GM12878 (cell line): ENCODE measurements around the gene TNFRSF8. TPM values are rescaled to one million over a fixed set of nuclear protein-coding genes. Genes with fewer than 3 reads are reported as not detected.

Experiments used
- ATAC-seq: fragments of 200-7000 bp; cut with Tn5 transposase; 3 replicates; pipeline ENCODE4 v1.9.1; 2020; ENCODE audit warnings: mild to moderate bottlenecking, moderate library complexity
- BruUV-seq: library from RNA; stranded (reverse); fragments of 400-500 nt; replicated peaks from 2 replicates; lab custom pipeline; 2021; lab: Mats Ljungman, UMichigan
- CTCF ChIA-PET: fragments of 300-600 bp; sonication (Branson Sonifier 250); formaldehyde crosslinking; extraction: SDS; loops from one replicate; lab custom pipeline; 2021; ENCODE audit warnings: inconsistent platforms; lab: Yijun Ruan, JAX
- POLR2A ChIA-PET: fragments of 350-600 bp; formaldehyde crosslinking; extraction: SDS; loops from one replicate; lab custom pipeline; 2021; ENCODE audit warnings: inconsistent platforms; lab: Charles Lee
- RAD21 ChIA-PET: fragments of 300-600 bp; sonication (Branson Sonifier 250); formaldehyde crosslinking; loops from one replicate; lab custom pipeline; 2023; ENCODE audit warnings: antibody characterized with exemption; ENCODE audit not compliant: unreplicated experiment; lab: Charles Lee
- SMC1A ChIA-PET: fragments of 300-600 bp; sonication (Branson Sonifier 250); formaldehyde crosslinking; loops from one replicate; lab custom pipeline; 2023; ENCODE audit not compliant: unreplicated experiment, uncharacterized antibody; lab: Charles Lee
- DNase-seq: peaks from one replicate; pipeline ENCODE4 v3.0.0-alpha.2; 2011; ENCODE audit warnings: low read depth, low spot score
- FAIRE-seq: peaks from 3 replicates; lab custom pipeline; 2011; peaks lifted over from hg19 to GRCh38; lab: Jason Lieb, UNC
- H2AFZ ChIP-seq: 2 replicates; pipeline ENCODE4 v1.6.0; 2011; ENCODE audit warnings: low read depth, low read length, control low read depth; ENCODE audit not compliant: control insufficient read depth
- H3K27ac ChIP-seq: 2 replicates; pipeline ENCODE4 v1.5.1; 2011; ENCODE audit warnings: control low read depth; ENCODE audit not compliant: control insufficient read depth, insufficient read depth
- H3K27me3 ChIP-seq, 2 experiments: replicated peaks in 1 of 2; 2 replicates each; pipeline versions ENCODE4 v1.6.0 to v1.6.1; 2011; ENCODE audit warnings: low read length in 1 of 2; ENCODE audit not compliant: control insufficient read depth in 2 of 2, insufficient read depth in 2 of 2
- H3K36me3 ChIP-seq, 2 experiments: 2 replicates each; pipeline ENCODE4 v1.5.1; 2011; ENCODE audit warnings: low read length in 1 of 2; ENCODE audit not compliant: control insufficient read depth in 2 of 2, insufficient read depth in 2 of 2
- H3K4me1 ChIP-seq: 2 replicates; pipeline ENCODE4 v1.6.1; 2011; ENCODE audit warnings: mild to moderate bottlenecking, low read length, moderate library complexity, mixed read lengths; ENCODE audit not compliant: control insufficient read depth, insufficient read depth
- H3K4me2 ChIP-seq: 2 replicates; pipeline ENCODE4 v1.6.0; 2011; ENCODE audit warnings: control low read depth; ENCODE audit not compliant: control insufficient read depth, insufficient read depth
- H3K4me3 ChIP-seq: fragments of 200-600 bp; sonication (generic); 2 replicates; pipeline ENCODE4 v1.5.1; 2016
- H3K79me2 ChIP-seq: 2 replicates; pipeline ENCODE4 v1.6.0; 2011; ENCODE audit warnings: low read length; ENCODE audit not compliant: control insufficient read depth, insufficient read depth
- H3K9ac ChIP-seq: 2 replicates; pipeline ENCODE4 v1.8.0; 2011; ENCODE audit warnings: low read length, control low read depth, mixed read lengths; ENCODE audit not compliant: control insufficient read depth, insufficient read depth
- H3K9me3 ChIP-seq: replicated peaks from 3 replicates; pipeline ENCODE4 v1.5.1; 2011; ENCODE audit warnings: mild to moderate bottlenecking, low read length; ENCODE audit not compliant: control insufficient read depth, insufficient read depth
- H4K20me1 ChIP-seq: 2 replicates; pipeline ENCODE4 v1.6.0; 2011; ENCODE audit not compliant: control insufficient read depth, insufficient read depth
- BRCA1 ChIP-seq: IDR thresholded peaks from 2 replicates; pipeline ENCODE4 v1.6.1; 2011; ENCODE audit warnings: low read depth, low read length, improper control_type of control experiment
- CHD4 ChIP-seq: fragments of 200-600 bp; sonication (generic); IDR thresholded peaks from 2 replicates; pipeline ENCODE4 v1.6.1; 2016; ENCODE audit warnings: mild to moderate bottlenecking
- KAT2A ChIP-seq: conservative IDR thresholded peaks from 2 replicates; pipeline ENCODE4 v1.6.1; 2011; ENCODE audit warnings: low read depth, low read length; ENCODE audit not compliant: control insufficient read depth
- KDM1A ChIP-seq: fragments of 200-600 bp; sonication (generic); IDR thresholded peaks from 2 replicates; pipeline ENCODE4 v1.6.1; 2016; ENCODE audit warnings: borderline replicate concordance
- MEF2A ChIP-seq: IDR thresholded peaks from 2 replicates; pipeline ENCODE4 v1.6.1; 2011; ENCODE audit warnings: low read depth, mild to moderate bottlenecking, low read length, moderate library complexity; ENCODE audit not compliant: insufficient read depth
- PAX5 ChIP-seq: IDR thresholded peaks from 2 replicates; pipeline ENCODE4 v1.6.1; 2011; ENCODE audit warnings: low read depth, low read length, borderline replicate concordance
- POLR2AphosphoS2 ChIP-seq: IDR thresholded peaks from 2 replicates; pipeline ENCODE4 v1.6.1; 2011; ENCODE audit warnings: low read depth, mild to moderate bottlenecking, low read length, improper control_type of control experiment, moderate library complexity
- TARDBP ChIP-seq: IDR thresholded peaks from 2 replicates; pipeline ENCODE4 v1.6.1; 2016; ENCODE audit warnings: borderline replicate concordance
- ZNF207 ChIP-seq: fragments of 450-650 bp; IDR thresholded peaks from 2 replicates; pipeline ENCODE4 v1.6.1; 2014; ENCODE audit warnings: antibody characterized with exemption, mild to moderate bottlenecking, borderline replicate concordance
- WGBS: methylation state at CpG from one replicate; pipeline ENCODE4 v1.1.6; 2016; ENCODE audit warnings: low lambda C conversion rate; ENCODE audit not compliant: insufficient replicate concordance, insufficient coverage; ENCODE audit errors: missing lambda C conversion rate; 5-methylcytosine and 5-hydroxymethylcytosine counted together
- in situ Hi-C: fragments of 300-500 bp; cut with MboI; formaldehyde crosslinking; loops from 9 replicates; pipeline ENCODE4 v1.14.3; 2018; ENCODE audit warnings: mixed read lengths
- intact Hi-C: fragments of 100-400 bp; cut with micrococcal nuclease; formaldehyde crosslinking; loops from one replicate; pipeline ENCODE4 v1.14.2; 2022; ENCODE audit not compliant: unreplicated experiment
- polyA plus RNA-seq, 11 experiments: library from polyadenylated mRNA; depleted of rRNA in 4 of 11; unstranded in 6 of 11; stranded (reverse) in 5 of 11; fragments of >200 nt; fragmentation: Nextera tagmentation in 4 of 11; fragmentation: Illumina TruSeq in 1 of 11; extraction: Ambion mirVana in 4 of 11; extraction: Trizol in 1 of 11; gene quantifications; 1 replicate in 1 of 11; 2 replicates in 10 of 11; pipeline versions ENCODE4 v1.2.1 to v1.2.3, GENCODE V29; 2011 to 2016; ENCODE audit warnings: inconsistent platforms in 2 of 11, missing spikeins in 2 of 11, low read depth in 1 of 11
- total RNA-seq, 4 experiments: library from RNA; depleted of rRNA in 3 of 4; stranded (reverse); fragments of >200 nt in 3 of 4; fragmentation: Illumina TruSeq in 1 of 4; extraction: Trizol in 1 of 4; gene quantifications; 2 replicates each; pipeline versions ENCODE4 v1.2.1 to v1.2.3, GENCODE V29; 2013 to 2021
- TF ChIP-seq, protein P1 (sequence below): fragments of 450-650 bp; IDR thresholded peaks from 2 replicates; pipeline ENCODE4 v1.6.1; 2017; ENCODE audit warnings: antibody characterized with exemption, mild to moderate bottlenecking, moderate library complexity
- TF ChIP-seq, protein P2 (sequence below): fragments of 450-650 bp; IDR thresholded peaks from 2 replicates; pipeline ENCODE4 v1.6.1; 2014; ENCODE audit warnings: mild to moderate bottlenecking

TNFRSF8 gene
- total and polyA plus RNA-seq, 10 of the 15 experiments (the other 5 are each of a cell fraction or from before 2014, with no cell fraction given), result 9.8 to 114 (median 58.8) TPM

DNA sequence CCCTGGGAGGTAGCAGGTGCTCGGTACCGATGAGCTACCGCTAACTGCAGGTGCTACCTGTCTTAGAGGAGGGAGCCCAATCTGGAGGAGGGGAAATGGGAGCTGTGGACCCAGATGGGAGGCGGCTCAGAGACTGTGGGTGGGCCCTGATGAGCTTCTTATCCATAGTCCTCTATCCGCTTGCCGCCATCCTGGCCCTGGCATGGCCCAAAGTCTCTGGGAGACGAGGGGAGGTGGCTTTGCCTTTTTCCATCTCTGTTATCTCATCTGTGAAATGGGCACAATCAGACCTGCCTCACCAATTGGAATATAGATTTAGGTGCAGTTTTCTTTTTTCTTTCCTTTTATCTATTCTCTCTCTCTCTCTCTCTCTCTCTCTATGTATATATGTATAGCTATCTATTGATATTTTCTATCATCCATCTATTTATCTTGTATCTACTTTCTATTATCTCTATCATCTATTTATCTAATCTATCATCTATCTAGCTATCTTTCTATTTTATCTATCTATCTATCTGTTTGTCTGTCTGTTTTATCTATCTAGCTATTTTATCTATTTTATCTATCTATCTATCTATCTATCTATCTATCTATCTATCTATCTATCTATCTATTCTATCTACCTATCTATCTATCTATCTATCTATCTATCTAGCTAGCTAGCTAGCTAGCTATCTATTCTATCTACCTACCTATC, 120.1 kb downstream of the TNFRSF8 start:
- Histone ChIP-seq H3K27me3 (no peaks in the 10 kb centered on the region), H3K4me1 (peaks cover 29% of the 10 kb centered on the region), H4K20me1 (peaks cover 11% of the 10 kb centered on the region; the same call in 1 of the 2 replicates), H3K4me2 (no peak overlapping the region), H3K36me3 (peaks cover 10 to 12% of the 10 kb centered on the region in 2 experiments), H2AFZ (no peak overlapping the region), H3K9me3 (no peaks in the 10 kb centered on the region), H3K9ac (no peak overlapping the region), H3K4me3 (no peak overlapping the region), H3K27ac (no peak overlapping the region), H3K79me2 (peaks cover 45% of the 10 kb centered on the region)
- no peak for TF ChIP-seq BRCA1
- no peak for TF ChIP-seq KAT2A
- TF ChIP-seq, protein P1, sequence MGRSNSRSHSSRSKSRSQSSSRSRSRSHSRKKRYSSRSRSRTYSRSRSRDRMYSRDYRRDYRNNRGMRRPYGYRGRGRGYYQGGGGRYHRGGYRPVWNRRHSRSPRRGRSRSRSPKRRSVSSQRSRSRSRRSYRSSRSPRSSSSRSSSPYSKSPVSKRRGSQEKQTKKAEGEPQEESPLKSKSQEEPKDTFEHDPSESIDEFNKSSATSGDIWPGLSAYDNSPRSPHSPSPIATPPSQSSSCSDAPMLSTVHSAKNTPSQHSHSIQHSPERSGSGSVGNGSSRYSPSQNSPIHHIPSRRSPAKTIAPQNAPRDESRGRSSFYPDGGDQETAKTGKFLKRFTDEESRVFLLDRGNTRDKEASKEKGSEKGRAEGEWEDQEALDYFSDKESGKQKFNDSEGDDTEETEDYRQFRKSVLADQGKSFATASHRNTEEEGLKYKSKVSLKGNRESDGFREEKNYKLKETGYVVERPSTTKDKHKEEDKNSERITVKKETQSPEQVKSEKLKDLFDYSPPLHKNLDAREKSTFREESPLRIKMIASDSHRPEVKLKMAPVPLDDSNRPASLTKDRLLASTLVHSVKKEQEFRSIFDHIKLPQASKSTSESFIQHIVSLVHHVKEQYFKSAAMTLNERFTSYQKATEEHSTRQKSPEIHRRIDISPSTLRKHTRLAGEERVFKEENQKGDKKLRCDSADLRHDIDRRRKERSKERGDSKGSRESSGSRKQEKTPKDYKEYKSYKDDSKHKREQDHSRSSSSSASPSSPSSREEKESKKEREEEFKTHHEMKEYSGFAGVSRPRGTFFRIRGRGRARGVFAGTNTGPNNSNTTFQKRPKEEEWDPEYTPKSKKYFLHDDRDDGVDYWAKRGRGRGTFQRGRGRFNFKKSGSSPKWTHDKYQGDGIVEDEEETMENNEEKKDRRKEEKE, result no peak
- TF ChIP-seq TARDBP, result no peak
- no peak for TF ChIP-seq KDM1A
- TF ChIP-seq PAX5, result no peak
- TF ChIP-seq ZNF207, result no peak
- TF ChIP-seq CHD4, result no peak
- TF ChIP-seq, protein P2, sequence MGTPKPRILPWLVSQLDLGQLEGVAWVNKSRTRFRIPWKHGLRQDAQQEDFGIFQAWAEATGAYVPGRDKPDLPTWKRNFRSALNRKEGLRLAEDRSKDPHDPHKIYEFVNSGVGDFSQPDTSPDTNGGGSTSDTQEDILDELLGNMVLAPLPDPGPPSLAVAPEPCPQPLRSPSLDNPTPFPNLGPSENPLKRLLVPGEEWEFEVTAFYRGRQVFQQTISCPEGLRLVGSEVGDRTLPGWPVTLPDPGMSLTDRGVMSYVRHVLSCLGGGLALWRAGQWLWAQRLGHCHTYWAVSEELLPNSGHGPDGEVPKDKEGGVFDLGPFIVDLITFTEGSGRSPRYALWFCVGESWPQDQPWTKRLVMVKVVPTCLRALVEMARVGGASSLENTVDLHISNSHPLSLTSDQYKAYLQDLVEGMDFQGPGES, result no peak
- no peak for TF ChIP-seq MEF2A
- TF ChIP-seq POLR2AphosphoS2, result no peak
- WGBS, result 73% methylated on average over 7 of the region's 7 CpGs
- ChIA-PET RAD21 (interaction anchor here (1.1 to 3.6 kb wide), 9 partner anchors 12 to 59 kb away, joined by 3 to 21 read pairs (median 7); no protein-coding TSS in a partner anchor), SMC1A (interaction anchor here (0.8 to 2.7 kb wide), 15 partner anchors 10 to 436 kb away, joined by 3 to 26 read pairs (median 6); no protein-coding TSS in a partner anchor), POLR2A (interaction anchor here (0.6 to 2.5 kb wide), 12 partner anchors 10 to 164 kb away, joined by 3 to 14 read pairs (median 3); no protein-coding TSS in a partner anchor), CTCF (interaction anchor here (0.7 to 3.7 kb wide), 11 partner anchors 10 to 104 kb away, joined by 3 to 28 read pairs (median 3); no protein-coding TSS in a partner anchor)
- in situ Hi-C loops, result no loop called here
- intact Hi-C loops, result no loop called here
- no TSS peak for BruUV-seq
- DNase-seq (no peak), ATAC-seq (no peak), FAIRE-seq (no peak)
